WI38 (cell line): ENCODE measurements around the gene DEAF1.

ENCODE experiments used
- H3K4me3 ChIP-seq: 2 replicates; pipeline ENCODE4 v1.5.1; 2011; ENCODE audit warnings: low read depth, mild to moderate bottlenecking, control low read depth, low read length
- CTCF ChIP-seq: IDR thresholded peaks from 2 replicates; pipeline ENCODE4 v1.5.1; 2012; ENCODE audit warnings: low read depth, mild to moderate bottlenecking, control low read depth, low read length

Gene DEAF1

DNA sequence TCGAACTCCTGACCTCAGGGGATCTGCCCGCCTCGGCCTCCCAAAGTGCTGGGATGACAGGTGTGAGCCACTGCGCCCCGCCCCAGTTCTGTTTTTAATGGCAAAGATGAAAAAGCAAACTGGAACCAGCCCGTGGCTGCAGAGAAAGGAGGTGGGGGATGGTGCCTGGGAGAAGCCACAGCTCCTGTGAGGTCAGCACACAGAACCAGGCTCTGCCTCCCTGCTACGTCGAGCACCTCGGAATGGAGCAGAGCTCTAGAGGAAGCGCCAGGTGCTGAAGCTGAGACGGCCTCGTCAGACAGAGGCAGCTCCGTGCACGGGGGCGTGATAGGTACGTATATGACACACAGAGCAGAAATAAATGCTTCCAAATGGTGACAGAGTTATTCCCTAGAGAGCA is 49.5 kb downstream of the DEAF1 start:
- H3K4me3 ChIP-seq, result no peak overlapping the region
- no peak for TF ChIP-seq CTCF

DNA sequence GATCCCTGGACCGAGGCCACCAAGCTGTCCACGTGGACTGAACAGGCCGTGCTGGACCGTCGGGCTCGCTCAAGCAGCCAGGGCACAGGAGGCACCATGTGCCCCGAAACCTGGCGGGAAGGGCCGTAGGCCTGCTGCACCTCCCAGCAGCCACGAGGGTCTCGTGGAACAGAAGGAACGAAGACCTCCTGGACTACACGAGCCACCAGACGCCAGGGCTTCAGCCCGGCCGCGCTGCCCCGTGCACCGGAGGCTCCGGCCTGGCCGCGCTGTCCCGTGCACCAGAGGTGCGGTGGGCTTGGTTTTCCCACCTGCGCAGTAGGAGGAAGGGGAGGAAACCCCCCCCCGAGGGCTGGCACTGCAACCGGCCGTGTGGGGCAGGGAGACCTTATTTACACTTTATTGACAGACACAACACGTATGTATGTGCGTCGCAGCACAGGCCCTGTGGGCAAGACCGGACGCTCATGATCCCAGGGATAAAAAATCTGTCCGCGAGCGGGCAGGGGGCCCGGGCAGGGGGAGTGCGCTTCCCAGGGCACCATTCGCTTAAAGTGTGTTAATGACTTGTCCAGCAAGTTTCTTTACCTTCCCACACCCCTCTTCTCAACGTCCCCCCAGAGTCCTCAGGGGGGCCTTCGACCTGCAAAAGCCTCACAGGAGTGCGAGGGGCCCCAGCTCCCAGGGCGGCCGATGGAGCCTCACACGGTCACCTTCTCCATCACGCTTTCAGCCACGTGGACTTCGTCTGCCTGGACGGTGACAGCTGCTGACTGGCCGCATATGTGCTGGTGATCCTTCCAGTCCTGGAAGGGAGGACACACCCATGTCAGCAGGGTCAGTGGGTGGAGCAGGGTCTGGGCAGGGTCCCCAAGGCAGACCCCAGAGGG is 50.9 kb downstream of the DEAF1 start:
- TF ChIP-seq CTCF, result no peak

GRCh38 chr11:643366-643765 is 51.7 kb downstream of the DEAF1 start:
- H3K4me3 ChIP-seq, result no peak overlapping the region
- no peak for TF ChIP-seq CTCF

More for the DNA sequence above, 50.9 kb downstream of the DEAF1 start:
- H3K4me3 ChIP-seq, result no peak overlapping the region

DNA sequence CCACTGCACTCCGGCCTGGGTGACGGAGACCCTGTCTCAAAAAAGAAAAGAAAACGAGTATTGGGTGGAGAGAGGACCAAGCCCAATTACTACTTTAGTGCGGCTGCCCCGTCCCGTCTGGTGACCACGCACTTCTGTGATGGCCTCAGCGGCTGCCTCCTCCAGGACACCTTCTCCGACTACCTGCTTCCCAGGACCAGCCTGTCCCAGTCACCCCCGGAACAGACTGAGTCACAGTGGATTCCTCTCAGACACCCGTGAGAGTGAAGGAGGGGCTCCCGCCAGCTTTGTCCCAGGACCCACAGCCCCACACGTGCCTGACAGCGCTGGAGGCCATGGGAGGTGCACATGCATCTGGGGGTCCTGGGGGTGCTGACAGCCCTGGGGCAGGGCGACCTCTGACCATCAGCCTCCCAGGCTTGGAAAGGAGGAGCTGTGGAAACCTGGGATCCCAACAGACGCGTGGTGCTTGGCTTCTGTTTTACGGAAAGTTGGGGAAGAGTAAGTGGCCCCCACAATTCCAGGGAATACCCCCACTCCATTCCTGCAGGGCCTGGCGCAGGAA is 53.1 kb downstream of the DEAF1 start:
- no peak overlapping the region for H3K4me3 ChIP-seq
- no peak for TF ChIP-seq CTCF

- no peak for TF ChIP-seq CTCF
These were observed 54.9 kb downstream of the DEAF1 start for GRCh38 chr11:640021-640706.

DNA sequence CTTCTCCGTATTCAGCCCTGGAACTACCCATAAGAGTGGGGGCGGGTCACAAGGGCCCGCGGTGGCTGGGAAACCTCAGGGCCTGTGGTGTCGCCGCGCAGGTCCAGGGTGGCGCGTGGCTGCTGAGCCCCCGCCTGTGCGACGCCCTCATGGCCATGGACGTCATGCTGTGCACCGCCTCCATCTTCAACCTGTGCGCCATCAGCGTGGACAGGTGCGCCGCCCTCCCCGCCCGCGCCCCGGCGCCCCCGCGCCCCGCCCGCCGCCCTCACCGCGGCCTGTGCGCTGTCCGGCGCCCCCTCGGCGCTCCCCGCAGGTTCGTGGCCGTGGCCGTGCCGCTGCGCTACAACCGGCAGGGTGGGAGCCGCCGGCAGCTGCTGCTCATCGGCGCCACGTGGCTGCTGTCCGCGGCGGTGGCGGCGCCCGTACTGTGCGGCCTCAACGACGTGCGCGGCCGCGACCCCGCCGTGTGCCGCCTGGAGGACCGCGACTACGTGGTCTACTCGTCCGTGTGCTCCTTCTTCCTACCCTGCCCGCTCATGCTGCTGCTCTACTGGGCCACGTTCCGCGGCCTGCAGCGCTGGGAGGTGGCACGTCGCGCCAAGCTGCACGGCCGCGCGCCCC is 55.6 kb downstream of the DEAF1 start:
- no peak overlapping the region for H3K4me3 ChIP-seq

More at GRCh38 chr11:640021-640706, 54.9 kb downstream of the DEAF1 start:
- H3K4me3 ChIP-seq, result no peak overlapping the region

More for the DNA sequence above, 55.6 kb downstream of the DEAF1 start:
- no peak for TF ChIP-seq CTCF
